ENCODE data around the gene ZBTB20. TPM values are rescaled to one million over a fixed set of nuclear protein-coding genes. Genes with fewer than 3 reads are reported as not detected.

Gene ZBTB20
- polyA plus RNA-seq, 1 of the 3 experiments (the other 2 are of a cell fraction): 0.43 TPM

DNA sequence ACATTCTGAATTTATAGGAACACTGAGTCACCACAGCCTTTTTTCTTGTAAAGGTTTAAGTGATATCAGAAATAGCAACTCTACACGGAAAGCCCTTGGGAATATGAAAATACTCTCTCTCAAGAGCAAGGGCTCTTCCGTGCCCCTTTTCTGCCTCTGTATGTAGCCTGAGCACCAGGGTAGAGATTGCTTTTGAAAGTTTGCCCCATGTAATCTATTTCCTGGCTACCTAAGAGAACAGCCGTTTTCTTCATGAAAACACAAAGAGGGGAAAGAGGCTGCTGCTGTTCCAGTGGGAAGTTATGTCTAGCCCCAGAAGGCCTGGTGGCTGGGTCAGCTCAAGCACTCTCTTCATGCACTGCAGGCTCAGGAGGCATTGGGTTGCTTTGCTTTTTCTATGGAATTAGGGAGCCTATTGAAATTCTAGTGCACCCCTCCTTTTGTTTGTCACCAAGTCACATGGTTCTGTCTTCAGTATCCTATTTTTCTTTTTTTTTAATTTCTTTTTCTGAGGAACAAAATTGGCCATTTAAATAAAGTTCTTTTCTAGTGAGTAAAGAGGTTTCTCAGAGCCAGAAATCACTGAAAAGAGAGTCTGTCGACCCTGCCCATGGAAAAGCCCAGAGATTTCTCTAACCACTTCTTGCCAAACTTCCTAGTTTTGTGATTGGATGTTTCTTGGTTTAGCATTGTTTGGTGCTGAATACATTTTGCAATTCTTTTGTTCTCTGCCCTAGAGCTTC, 813.7 kb downstream of the ZBTB20 start:
- no peaks in the 10 kb centered on the region for H3K9me3 ChIP-seq
- no peaks in the 10 kb centered on the region; a peak in 1 of 4 replicates for H3K4me1 ChIP-seq (ENCODE audit: control insufficient read depth in 1 of 2, insufficient read depth in 2 of 2, low read depth in 1 of 2, low read length in 1 of 2)
- no peak overlapping the region for H3K9ac ChIP-seq
- H3K4me3 ChIP-seq (ENCODE audit: low read depth in 2 of 2, low read length in 1 of 2): no peak overlapping the region
- no peaks in the 10 kb centered on the region for H4K20me1 ChIP-seq (ENCODE audit: insufficient read depth)
- H3F3A ChIP-seq (replicated peaks; ENCODE audit: insufficient read depth): no peaks in the 10 kb centered on the region
- H3K36me3 ChIP-seq (replicated peaks in 1 of 2; ENCODE audit: control insufficient read depth in 1 of 2, insufficient read depth in 2 of 2, low read length in 1 of 2): peaks cover 2 to 13% of the 10 kb centered on the region in 2 experiments
- ChIA-PET CTCF (no interaction called here), POLR2A (no interaction called here)
- no peak overlapping the region for H3K27ac ChIP-seq (ENCODE audit: low read depth in 2 of 2, low read length in 1 of 2)
- DNase-seq: no peak
- no peaks in the 10 kb centered on the region for H3K79me2 ChIP-seq (ENCODE audit: insufficient read depth)
- no peak overlapping the region for H3K4me2 ChIP-seq
- no peaks in the 10 kb centered on the region for H3K9me2 ChIP-seq
- 96% methylated on average over 4 of the region's 4 CpGs for WGBS (ENCODE audit: low lambda C conversion rate)
- no peaks in the 10 kb centered on the region for H3K27me3 ChIP-seq (ENCODE audit: insufficient read depth)
- TF ChIP-seq, protein P1, sequence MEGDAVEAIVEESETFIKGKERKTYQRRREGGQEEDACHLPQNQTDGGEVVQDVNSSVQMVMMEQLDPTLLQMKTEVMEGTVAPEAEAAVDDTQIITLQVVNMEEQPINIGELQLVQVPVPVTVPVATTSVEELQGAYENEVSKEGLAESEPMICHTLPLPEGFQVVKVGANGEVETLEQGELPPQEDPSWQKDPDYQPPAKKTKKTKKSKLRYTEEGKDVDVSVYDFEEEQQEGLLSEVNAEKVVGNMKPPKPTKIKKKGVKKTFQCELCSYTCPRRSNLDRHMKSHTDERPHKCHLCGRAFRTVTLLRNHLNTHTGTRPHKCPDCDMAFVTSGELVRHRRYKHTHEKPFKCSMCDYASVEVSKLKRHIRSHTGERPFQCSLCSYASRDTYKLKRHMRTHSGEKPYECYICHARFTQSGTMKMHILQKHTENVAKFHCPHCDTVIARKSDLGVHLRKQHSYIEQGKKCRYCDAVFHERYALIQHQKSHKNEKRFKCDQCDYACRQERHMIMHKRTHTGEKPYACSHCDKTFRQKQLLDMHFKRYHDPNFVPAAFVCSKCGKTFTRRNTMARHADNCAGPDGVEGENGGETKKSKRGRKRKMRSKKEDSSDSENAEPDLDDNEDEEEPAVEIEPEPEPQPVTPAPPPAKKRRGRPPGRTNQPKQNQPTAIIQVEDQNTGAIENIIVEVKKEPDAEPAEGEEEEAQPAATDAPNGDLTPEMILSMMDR (IDR thresholded peaks at IDR 0.05): no peak
- TF ChIP-seq, protein P2, sequence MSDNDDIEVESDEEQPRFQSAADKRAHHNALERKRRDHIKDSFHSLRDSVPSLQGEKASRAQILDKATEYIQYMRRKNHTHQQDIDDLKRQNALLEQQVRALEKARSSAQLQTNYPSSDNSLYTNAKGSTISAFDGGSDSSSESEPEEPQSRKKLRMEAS (IDR thresholded peaks at IDR 0.05; ENCODE audit: low read depth): no peak
- no peak for TF ChIP-seq PBX3 (IDR thresholded peaks at IDR 0.05)
- no peak for TF ChIP-seq RCOR1 (IDR thresholded peaks at IDR 0.05; ENCODE audit: low read length)
- TF ChIP-seq MEF2A (IDR thresholded peaks at IDR 0.05; ENCODE audit: borderline replicate concordance, low read depth): no peak
- no peak for TF ChIP-seq EZH2phosphoT487 (IDR thresholded peaks at IDR 0.05; ENCODE audit: borderline replicate concordance, low read depth)
- no peak for TF ChIP-seq SIN3A (IDR thresholded peaks at IDR 0.05; ENCODE audit: borderline replicate concordance, low read depth, low read length)
- TF ChIP-seq POLR2AphosphoS5 (IDR thresholded peaks at IDR 0.05; ENCODE audit: low read depth, low read length): no peak
- no peak for TF ChIP-seq NFIC (IDR thresholded peaks at IDR 0.05; ENCODE audit: borderline replicate concordance)
- no peak overlapping the region for H2AFZ ChIP-seq (ENCODE audit: low read depth)

DNA sequence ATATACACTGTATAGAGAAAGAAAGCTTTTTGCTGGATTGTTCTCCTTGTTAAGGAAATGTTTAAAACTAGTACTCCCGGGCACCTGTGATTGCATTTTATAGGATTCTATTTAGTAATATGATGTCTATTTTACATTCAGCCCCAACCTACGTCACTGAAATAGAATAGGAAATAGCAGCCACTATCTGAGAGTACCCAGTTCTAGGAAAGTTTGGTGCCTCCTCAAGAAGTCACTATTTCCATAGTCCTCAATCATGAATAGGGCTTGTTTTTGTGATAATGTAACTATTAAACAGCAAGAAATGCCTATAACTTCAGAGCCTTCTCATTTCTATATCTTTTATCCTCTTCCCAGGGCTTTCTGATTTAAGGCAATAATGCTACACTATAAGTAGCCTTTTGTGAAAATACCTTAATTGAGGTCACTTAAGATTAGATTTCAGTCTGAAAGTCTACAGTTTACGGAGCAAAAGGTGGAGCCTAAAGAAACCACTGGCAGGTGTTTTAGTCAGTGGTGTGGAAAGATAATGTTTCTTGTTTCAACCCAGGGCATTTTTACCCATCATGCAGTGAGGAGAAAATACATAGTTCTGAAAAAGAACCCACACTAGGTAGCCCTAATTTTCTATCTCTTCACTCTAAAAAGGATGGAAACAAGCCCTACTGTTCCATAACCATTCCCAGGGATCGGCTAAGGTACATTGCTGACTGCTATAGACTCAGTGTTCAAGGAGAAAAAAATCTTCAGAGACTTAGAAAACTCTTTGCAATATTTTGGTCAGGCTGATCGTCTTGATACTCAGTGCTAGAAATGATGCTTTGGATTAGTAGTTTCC, 814.5 kb downstream of the ZBTB20 start:
- Histone ChIP-seq H3K27ac (ENCODE audit: low read depth in 2 of 2, low read length in 1 of 2) (no peak overlapping the region), H3K9ac (no peak overlapping the region), H3K9me2 (no peaks in the 10 kb centered on the region), H3F3A (replicated peaks; ENCODE audit: insufficient read depth) (no peaks in the 10 kb centered on the region), H3K4me2 (no peak overlapping the region), H3K9me3 (no peaks in the 10 kb centered on the region), H3K27me3 (ENCODE audit: insufficient read depth) (no peaks in the 10 kb centered on the region), H2AFZ (ENCODE audit: low read depth) (no peak overlapping the region), H3K36me3 (replicated peaks in 1 of 2; ENCODE audit: control insufficient read depth in 1 of 2, insufficient read depth in 2 of 2, low read length in 1 of 2) (peaks cover 0 to 13% of the 10 kb centered on the region in 2 experiments), H4K20me1 (ENCODE audit: insufficient read depth) (no peaks in the 10 kb centered on the region), H3K4me1 (ENCODE audit: control insufficient read depth in 1 of 2, insufficient read depth in 2 of 2, low read depth in 1 of 2, low read length in 1 of 2) (no peaks in the 10 kb centered on the region; a peak in 1 of 4 replicates), H3K4me3 (ENCODE audit: low read depth in 2 of 2, low read length in 1 of 2) (no peak overlapping the region), H3K79me2 (ENCODE audit: insufficient read depth) (no peaks in the 10 kb centered on the region)
- DNase-seq: no peak
- WGBS (ENCODE audit: low lambda C conversion rate): 98% methylated on average over 5 of the region's 5 CpGs
- ChIA-PET CTCF (no interaction called here), POLR2A (no interaction called here)
- no peak for TF ChIP-seq FOSL2 (IDR thresholded peaks at IDR 0.05; ENCODE audit: borderline replicate concordance, low read depth)
- no peak for TF ChIP-seq TAF1 (IDR thresholded peaks at IDR 0.05; ENCODE audit: borderline replicate concordance, low read depth, low read length)
- no peak for TF ChIP-seq NRF1 (IDR thresholded peaks at IDR 0.05; ENCODE audit: low read depth, low read length)
- no peak for TF ChIP-seq CHD2 (IDR thresholded peaks at IDR 0.05; ENCODE audit: low read length, partially characterized antibody)
- TF ChIP-seq, protein P3, sequence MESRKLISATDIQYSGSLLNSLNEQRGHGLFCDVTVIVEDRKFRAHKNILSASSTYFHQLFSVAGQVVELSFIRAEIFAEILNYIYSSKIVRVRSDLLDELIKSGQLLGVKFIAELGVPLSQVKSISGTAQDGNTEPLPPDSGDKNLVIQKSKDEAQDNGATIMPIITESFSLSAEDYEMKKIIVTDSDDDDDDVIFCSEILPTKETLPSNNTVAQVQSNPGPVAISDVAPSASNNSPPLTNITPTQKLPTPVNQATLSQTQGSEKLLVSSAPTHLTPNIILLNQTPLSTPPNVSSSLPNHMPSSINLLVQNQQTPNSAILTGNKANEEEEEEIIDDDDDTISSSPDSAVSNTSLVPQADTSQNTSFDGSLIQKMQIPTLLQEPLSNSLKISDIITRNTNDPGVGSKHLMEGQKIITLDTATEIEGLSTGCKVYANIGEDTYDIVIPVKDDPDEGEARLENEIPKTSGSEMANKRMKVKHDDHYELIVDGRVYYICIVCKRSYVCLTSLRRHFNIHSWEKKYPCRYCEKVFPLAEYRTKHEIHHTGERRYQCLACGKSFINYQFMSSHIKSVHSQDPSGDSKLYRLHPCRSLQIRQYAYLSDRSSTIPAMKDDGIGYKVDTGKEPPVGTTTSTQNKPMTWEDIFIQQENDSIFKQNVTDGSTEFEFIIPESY (IDR thresholded peaks at IDR 0.05; ENCODE audit: borderline replicate concordance, low read depth): no peak
- no peak for TF ChIP-seq USF2 (IDR thresholded peaks at IDR 0.05; ENCODE audit: borderline replicate concordance, low read depth, low read length)
- no peak for TF ChIP-seq RXRA (IDR thresholded peaks at IDR 0.05; ENCODE audit: borderline replicate concordance, low read depth)
- TF ChIP-seq JUND (IDR thresholded peaks at IDR 0.05): no peak
- TF ChIP-seq RFX5 (IDR thresholded peaks at IDR 0.05; ENCODE audit: low read length): no peak
- no peak for TF ChIP-seq FOXJ3 (CRISPR knock-in tag; IDR thresholded peaks at IDR 0.05)
- TF ChIP-seq RCOR1 (IDR thresholded peaks at IDR 0.05; ENCODE audit: low read length): no peak
- TF ChIP-seq SIN3A (IDR thresholded peaks at IDR 0.05; ENCODE audit: borderline replicate concordance, low read depth, low read length): no peak
- TF ChIP-seq YY1 (IDR thresholded peaks at IDR 0.05; ENCODE audit: low read depth): no peak
- TF ChIP-seq MEF2A (IDR thresholded peaks at IDR 0.05; ENCODE audit: borderline replicate concordance, low read depth): no peak

All from SK-N-SH (cell line).